Endothelial cell (in vitro differentiated cells): Measurements from ENCODE around the gene DDI2. TPM values are rescaled to one million over a fixed set of nuclear protein-coding genes. Genes with fewer than 3 reads are reported as not detected.

Experiments
- DNase-seq: peaks from one replicate; pipeline ENCODE4 v3.0.0; 2021; ENCODE audit warnings: low spot score
- H3K27ac Mint-ChIP-seq: one replicate; pipeline ENCODE4 v1.8.0; 2021; ENCODE audit warnings: mixed read lengths, inconsistent platforms; ENCODE audit not compliant: unreplicated experiment
- H3K27me3 Mint-ChIP-seq: one replicate; pipeline ENCODE4 v1.8.0; 2021; ENCODE audit warnings: mild to moderate bottlenecking, moderate library complexity, mixed read lengths, inconsistent platforms; ENCODE audit not compliant: unreplicated experiment
- H3K36me3 Mint-ChIP-seq: one replicate; pipeline ENCODE4 v1.8.0; 2021; ENCODE audit warnings: mild to moderate bottlenecking, low read depth, mixed read lengths, inconsistent platforms; ENCODE audit not compliant: unreplicated experiment
- H3K4me1 Mint-ChIP-seq: one replicate; pipeline ENCODE4 v1.8.0; 2021; ENCODE audit warnings: mild to moderate bottlenecking, mixed read lengths, inconsistent platforms; ENCODE audit not compliant: unreplicated experiment
- H3K4me3 Mint-ChIP-seq: one replicate; pipeline ENCODE4 v1.8.0; 2021; ENCODE audit warnings: mild to moderate bottlenecking, mixed read lengths, inconsistent platforms; ENCODE audit not compliant: unreplicated experiment
- H3K9me3 Mint-ChIP-seq: one replicate; pipeline ENCODE4 v1.8.0; 2021; ENCODE audit warnings: mixed read lengths, inconsistent platforms; ENCODE audit not compliant: unreplicated experiment
- CTCF ChIP-seq: fragments of 200-600 bp; sonication (generic); IDR thresholded peaks from one replicate; pipeline ENCODE4 v1.5.0; 2021; ENCODE audit warnings: antibody characterized with exemption; ENCODE audit not compliant: unreplicated experiment
- total RNA-seq: library from RNA; stranded (reverse); fragmentation: NEBNext Ultra II Directional; extraction: Animal tissue kit (Norgen Biotek cat#: 25700); gene quantifications from one replicate; pipeline ENCODE4 v1.2.1, GENCODE V29; 2021; ENCODE audit not compliant: unreplicated experiment

The DDI2 gene
- total RNA-seq, 1 donor from 2014 or later = 24.0 TPM

GRCh38 chr1:15702722-15703550 is 85.7 kb downstream of the DDI2 start:
- Mint-ChIP-seq H3K4me3 (no peak overlapping the region), H3K27ac (no peak overlapping the region), H3K4me1 (peaks cover 27% of the 10 kb centered on the region), H3K9me3 (no peaks in the 10 kb centered on the region), H3K27me3 (no peaks in the 10 kb centered on the region), H3K36me3 (peaks cover 7% of the 10 kb centered on the region)
- TF ChIP-seq CTCF = no peak
- DNase-seq = no peak

- H3K9me3 Mint-ChIP-seq = no peaks in the 10 kb centered on the region
- no peak overlapping the region for H3K4me3 Mint-ChIP-seq
- peaks cover 7% of the 10 kb centered on the region for H3K36me3 Mint-ChIP-seq
- no peaks in the 10 kb centered on the region for H3K27me3 Mint-ChIP-seq
- DNase-seq = no peak
- TF ChIP-seq CTCF = no peak
- H3K27ac Mint-ChIP-seq = no peak overlapping the region
- peaks cover 27% of the 10 kb centered on the region for H3K4me1 Mint-ChIP-seq
These were observed 86.3 kb downstream of the DDI2 start for GRCh38 chr1:15703562-15703961.

- Mint-ChIP-seq H3K27ac (peak overlapping the region; percentile 43), H3K4me3 (peak overlapping the region; percentile 38), H3K9me3 (no peaks in the 10 kb centered on the region), H3K36me3 (peaks cover 7% of the 10 kb centered on the region), H3K4me1 (peaks cover 27% of the 10 kb centered on the region), H3K27me3 (no peaks in the 10 kb centered on the region)
- no peak for TF ChIP-seq CTCF
- no peak for DNase-seq
These were observed 87.4 kb downstream of the DDI2 start for GRCh38 chr1:15704526-15705183.

DNA sequence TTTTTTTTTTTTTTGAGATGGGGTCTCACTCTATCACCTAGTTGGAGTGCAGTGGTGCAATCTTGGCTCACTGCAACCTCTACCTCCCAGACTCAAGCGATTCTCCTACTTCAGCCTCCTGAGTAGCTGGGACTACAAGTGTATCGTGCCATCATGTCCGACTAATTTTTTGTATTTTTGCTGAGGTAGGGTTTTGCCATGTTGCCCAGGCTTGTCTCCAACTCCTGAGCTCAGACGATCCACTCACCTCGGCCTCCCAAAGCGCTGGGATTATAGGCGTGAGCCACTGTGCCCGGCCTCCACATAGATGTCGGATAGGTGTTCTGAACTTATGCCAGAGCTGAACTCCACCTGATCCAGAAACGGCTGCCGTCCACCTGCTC is 87.9 kb downstream of the DDI2 start:
- no peak for TF ChIP-seq CTCF
- Mint-ChIP-seq H3K9me3 (no peaks in the 10 kb centered on the region), H3K27ac (no peak overlapping the region), H3K4me3 (no peak overlapping the region), H3K27me3 (no peaks in the 10 kb centered on the region), H3K36me3 (peaks cover 7% of the 10 kb centered on the region), H3K4me1 (peaks cover 27% of the 10 kb centered on the region)
- DNase-seq = no peak

- no peak for DNase-seq
- Mint-ChIP-seq H3K27me3 (no peaks in the 10 kb centered on the region), H3K36me3 (peaks cover 7% of the 10 kb centered on the region), H3K4me3 (no peak overlapping the region), H3K9me3 (no peaks in the 10 kb centered on the region), H3K27ac (no peak overlapping the region), H3K4me1 (peaks cover 21% of the 10 kb centered on the region)
- no peak for TF ChIP-seq CTCF
These were observed 89.5 kb downstream of the DDI2 start for GRCh38 chr1:15706751-15707150.
